NCI-H2196 (cell line): ENCODE measurements around the gene CHKB.
"Not testable (repeated sequence)": the region's sequence is repeated elsewhere in the genome, so short reads cannot be mapped to it uniquely, and the experiment has no call there.

Source experiments
- DNase-seq: peaks from one replicate; lab custom pipeline; 2025; ENCODE audit not compliant: unreplicated experiment; lab: John Stamatoyannopoulos, UW

CHKB gene, protein sequence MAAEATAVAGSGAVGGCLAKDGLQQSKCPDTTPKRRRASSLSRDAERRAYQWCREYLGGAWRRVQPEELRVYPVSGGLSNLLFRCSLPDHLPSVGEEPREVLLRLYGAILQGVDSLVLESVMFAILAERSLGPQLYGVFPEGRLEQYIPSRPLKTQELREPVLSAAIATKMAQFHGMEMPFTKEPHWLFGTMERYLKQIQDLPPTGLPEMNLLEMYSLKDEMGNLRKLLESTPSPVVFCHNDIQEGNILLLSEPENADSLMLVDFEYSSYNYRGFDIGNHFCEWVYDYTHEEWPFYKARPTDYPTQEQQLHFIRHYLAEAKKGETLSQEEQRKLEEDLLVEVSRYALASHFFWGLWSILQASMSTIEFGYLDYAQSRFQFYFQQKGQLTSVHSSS

DNA sequence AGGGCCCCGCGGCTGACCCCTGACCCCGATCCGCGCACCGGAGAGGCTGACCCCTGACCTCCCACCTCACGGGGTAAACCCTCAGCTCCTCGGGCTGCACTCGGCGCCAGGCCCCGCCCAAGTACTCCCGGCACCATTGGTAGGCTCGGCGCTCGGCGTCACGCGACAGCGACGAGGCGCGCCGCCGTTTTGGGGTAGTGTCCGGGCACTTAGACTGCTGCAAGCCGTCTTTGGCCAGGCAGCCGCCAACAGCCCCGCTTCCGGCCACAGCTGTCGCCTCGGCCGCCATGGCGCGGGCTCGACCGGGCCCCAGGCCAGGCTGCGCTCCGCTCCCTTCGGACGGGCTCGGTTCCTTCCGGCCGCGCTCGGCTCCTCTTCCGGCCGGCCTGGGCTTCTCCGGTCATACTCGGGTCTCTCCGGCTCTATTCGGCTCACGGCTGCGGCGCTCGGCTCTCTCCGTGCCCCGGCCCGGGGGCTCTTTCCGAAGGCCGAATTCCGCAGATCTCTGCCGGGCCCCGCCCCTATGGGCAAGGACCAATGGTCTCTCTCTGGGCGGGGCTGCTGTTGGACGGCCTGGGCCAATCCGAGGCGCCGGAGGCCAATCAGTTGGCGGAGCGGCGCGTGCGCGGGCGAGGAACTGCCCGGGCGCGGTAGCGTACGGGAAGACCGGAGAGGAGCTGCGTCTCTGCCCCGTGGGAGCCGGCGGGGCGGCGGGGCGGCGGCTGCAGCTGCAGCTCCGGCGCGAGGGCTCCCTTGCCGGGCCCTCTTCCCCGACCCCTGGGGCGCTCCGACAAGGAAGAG is at the start of gene CHKB:
TSS of gene CHKB (minus strand) at position 357 of the 801 bp plus-strand sequence. CDS start at position 289, 68 bp downstream.
- peak; percentile 91 for DNase-seq

- DNase-seq = no peak
Measured at GRCh38 chr22:50630376-50630775, 47.7 kb upstream of the CHKB start.

- DNase-seq = no peak
Measured at GRCh38 chr22:50628543-50629134, 46.0 kb upstream of the CHKB start.

GRCh38 chr22:50627642-50628542 is 45.2 kb upstream of the CHKB start, which contains the start of gene ARSA:
TSS of gene ARSA (minus strand) at chr22:50628152. CDS start at chr22:50627779, 373 bp downstream.
- DNase-seq = peak; percentile 56

- no peak for DNase-seq
Measured at GRCh38 chr22:50626850-50627641, 44.4 kb upstream of the CHKB start.

GRCh38 chr22:50626314-50626849 is 43.7 kb upstream of the CHKB start:
- DNase-seq = no peak

GRCh38 chr22:50625568-50626313 is 43.1 kb upstream of the CHKB start:
- no peak for DNase-seq

DNA sequence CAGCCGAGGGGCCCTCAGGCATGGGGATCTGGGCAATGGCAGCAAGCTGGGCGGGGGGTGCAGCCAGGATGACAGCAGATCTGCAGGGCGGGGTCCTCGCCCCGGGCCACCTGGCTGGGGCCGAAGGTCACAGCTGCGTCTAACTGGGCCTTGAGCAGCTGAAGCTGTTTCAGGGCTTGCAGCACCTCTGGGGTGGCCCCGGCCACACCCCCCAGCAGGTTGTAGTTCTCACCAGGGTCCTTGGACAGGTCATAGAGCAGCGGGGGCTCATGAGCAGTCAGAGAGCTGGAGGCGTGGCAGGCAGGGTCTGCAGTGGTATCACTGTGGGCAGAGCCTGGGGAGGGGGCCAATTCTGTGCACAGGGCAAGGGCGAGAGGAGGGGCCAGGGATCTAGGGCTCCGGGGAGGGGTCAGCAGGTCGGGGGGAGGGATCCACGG is 42.5 kb upstream of the CHKB start:
- DNase-seq = no peak

GRCh38 chr22:50624347-50625130 is 41.9 kb upstream of the CHKB start:
- DNase-seq = no peak

DNA sequence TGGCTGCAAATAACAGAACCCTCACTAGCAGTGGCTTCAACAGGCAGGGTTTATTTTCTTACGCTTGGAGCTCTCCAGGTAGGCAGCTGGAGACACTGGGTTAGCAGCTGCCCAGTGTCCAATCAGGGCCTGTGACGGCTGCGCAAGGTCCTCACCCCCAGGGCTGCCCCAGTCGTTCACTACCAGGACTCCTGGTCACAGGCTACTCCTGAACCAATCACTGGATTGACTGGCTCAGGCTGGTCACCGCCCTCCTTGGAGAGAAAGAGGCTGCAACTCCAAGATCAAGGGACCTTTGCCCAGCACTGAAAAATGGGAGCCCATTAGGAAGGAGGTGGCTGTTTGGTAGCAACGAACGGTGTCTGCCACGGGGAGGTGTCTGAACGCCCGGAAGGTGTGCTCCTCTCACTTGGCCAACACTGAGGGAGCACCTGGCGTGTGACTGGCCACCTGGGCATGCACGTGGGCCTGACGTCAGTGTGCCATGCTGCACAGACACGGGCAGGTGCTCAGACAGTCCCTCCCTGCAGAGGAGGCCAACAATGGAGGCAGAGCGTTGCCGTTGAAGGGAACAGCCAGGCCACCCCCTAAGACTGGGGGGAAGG is 40.2 kb upstream of the CHKB start:
- DNase-seq = peak; percentile 91

DNA sequence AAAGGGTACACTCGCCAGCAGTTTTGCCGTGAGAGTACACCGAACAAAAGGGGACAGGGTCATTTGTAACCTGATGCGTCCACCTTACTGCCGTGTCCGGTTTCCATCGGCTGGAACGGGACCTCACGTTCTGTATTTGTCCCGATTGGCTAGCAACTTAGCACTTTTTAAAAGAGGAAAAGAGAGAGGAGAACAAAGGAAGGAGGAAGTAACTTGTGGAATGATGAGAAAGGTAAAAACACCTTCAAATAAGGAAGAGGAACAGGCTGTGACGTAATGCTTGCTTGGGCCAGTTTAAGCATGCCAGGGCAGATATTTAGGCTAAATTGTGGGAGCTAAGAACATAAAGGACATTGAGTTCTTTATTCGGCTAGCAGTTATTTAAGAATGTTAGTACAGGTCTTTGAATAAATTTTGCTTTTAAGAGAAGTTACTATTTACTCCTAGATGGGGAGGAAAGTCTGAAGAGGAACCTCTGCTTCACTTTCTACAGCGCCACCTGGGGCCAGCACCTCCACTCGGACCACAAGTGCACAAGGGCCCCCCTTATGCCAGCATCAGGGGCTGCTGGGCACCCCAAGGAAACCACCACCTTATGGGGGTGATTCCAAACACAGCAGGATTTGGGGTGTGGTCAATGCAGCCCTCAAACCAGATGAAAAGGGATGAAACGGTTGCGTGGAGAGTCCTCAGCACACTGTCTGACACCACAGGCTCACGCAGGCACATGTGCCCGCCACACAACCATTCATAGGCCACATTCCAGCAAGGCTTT is 39.5 kb upstream of the CHKB start:
- peak; percentile 3 for DNase-seq

DNA sequence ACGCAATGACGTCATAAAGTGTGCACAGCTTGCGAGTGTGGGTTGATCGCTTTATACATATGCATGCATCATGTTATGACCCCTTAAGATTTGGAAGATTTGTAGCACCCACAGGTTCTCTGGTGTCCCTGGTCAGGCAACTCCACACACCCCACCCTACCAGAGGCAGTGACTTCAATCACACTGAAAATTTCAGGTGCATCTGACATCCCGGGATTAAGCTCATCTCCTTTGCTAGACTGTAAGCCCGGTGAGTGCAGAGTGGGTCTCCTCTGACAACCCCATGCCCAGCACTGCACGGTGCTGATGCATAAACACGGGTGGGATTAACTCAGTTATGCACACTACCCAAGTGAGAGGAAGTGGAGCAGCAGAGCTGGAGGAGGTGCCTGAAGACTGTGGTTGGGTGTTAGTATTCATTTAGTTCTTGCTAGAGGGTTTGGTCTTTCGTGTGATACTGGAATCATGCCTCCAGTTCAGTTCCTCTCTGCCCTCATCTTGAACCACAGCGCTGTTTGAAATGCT is 38.8 kb upstream of the CHKB start:
- DNase-seq = no peak

- DNase-seq = peak; percentile 59
Measured at GRCh38 chr22:50620593-50621355, 38.1 kb upstream of the CHKB start.

DNA sequence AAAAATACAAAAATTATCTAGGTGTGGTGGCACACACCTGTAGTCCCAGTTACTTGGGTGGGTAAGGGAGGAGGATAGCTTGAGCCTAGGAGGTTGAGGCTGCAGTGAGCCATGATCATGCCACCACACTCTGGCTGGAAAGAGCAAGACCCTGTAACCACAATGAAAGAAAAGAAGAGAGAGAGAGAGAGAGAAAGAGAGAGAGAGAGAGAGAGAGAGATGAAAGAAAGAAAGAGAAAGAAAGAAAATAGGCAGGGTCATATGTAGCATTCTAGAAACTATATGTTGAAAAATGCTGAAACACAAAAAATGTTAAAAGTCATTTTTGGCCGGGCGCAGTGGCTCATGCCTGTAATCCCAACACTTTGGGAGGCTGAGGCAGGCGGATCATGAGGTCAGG is 31.6 kb upstream of the CHKB start:
- not testable (repeated sequence) for DNase-seq

DNA sequence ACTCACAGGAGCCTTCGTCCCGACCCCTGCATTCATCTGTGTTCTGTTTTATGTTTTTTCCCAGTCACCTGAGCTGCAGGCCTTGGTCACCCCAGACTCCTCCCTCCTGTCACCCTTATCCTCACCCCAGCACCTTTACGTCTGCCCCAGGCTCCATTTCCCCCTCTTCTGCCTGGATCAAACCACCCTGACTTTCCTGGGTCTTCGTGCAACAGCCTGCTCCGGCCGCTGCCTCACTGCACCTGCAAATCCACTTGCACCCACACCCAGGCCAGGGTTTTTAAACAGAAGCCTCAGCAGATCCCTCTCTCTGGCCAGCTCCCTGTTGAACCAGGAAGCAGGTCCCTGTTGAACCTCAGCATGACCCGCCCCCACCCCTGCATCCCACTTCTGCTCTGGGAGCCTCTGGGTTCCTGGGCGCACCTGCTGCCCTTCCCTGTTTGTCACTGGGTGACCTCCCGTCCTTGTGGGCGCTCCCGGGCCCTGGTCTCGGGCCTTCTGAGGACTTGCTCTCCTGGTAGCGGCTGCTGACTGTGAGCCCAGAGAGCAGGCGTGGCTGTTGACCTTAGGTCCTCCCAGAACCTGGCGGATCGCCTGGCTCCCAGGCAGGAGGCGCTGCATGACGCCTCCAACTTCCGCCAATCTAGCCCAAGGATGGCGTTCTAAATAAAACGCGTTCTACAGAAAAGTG is 30.8 kb upstream of the CHKB start:
- DNase-seq = peak; percentile 84
